CD4-positive, alpha-beta T cell (primary cell): Measurements from ENCODE around the gene MEAF6. TPM values are rescaled to one million over a fixed set of nuclear protein-coding genes. Genes with fewer than 3 reads are reported as not detected.
"Not testable (repeated sequence)": the region's sequence is repeated elsewhere in the genome, so short reads cannot be mapped to it uniquely, and the experiment has no call there.

ENCODE experiments used
- ATAC-seq: fragments of 200-7000 bp; cut with Tn5 transposase; one replicate; pipeline ENCODE4 v1.10.0; 2022; ENCODE audit warnings: mild to moderate bottlenecking; ENCODE audit not compliant: poor library complexity
- CTCF ChIA-PET: fragments of 350-600 bp; sonication (Branson Sonifier 250); formaldehyde crosslinking; loops from one replicate; lab custom pipeline; 2021; ENCODE audit warnings: antibody characterized with exemption, inconsistent platforms; lab: Charles Lee
- POLR2A ChIA-PET: fragments of 350-600 bp; sonication (Branson Sonifier 250); formaldehyde crosslinking; loops from one replicate; lab custom pipeline; 2021; ENCODE audit warnings: antibody characterized with exemption, inconsistent platforms; lab: Charles Lee
- DNase-seq, 14 experiments: peaks; one replicate each; pipeline ENCODE4 v3.0.0-alpha.2; 2013 to 2020; ENCODE audit warnings: mixed read lengths in 2 of 14
- H3K27ac ChIP-seq, 2 donors: one replicate each; pipeline versions ENCODE4 v1.5.1 to v1.7.0; 2013; ENCODE audit warnings: low read length in 2 of 2, low read depth in 1 of 2, mild to moderate bottlenecking in 1 of 2
- H3K27me3 ChIP-seq, 2 experiments: 1 replicate in 1 of 2; 2 replicates in 1 of 2; pipeline versions ENCODE4 v1.6.1 to v1.7.0; 2013; ENCODE audit warnings: low read length in 2 of 2, control low read depth in 1 of 2, mild to moderate bottlenecking in 1 of 2, moderate library complexity in 1 of 2; ENCODE audit not compliant: insufficient read depth in 2 of 2, control insufficient read depth in 1 of 2
- H3K36me3 ChIP-seq: one replicate; pipeline ENCODE4 v1.6.1; 2013; ENCODE audit warnings: low read length, control low read depth; ENCODE audit not compliant: insufficient read depth
- H3K4me1 ChIP-seq: one replicate; pipeline ENCODE4 v1.6.1; 2013; ENCODE audit warnings: low read length, control low read depth; ENCODE audit not compliant: insufficient read depth
- H3K4me3 ChIP-seq: one replicate; pipeline ENCODE4 v1.5.1; 2013; ENCODE audit warnings: mild to moderate bottlenecking, low read length, moderate library complexity
- H3K9me3 ChIP-seq, 2 experiments: 1 replicate in 1 of 2; 2 replicates in 1 of 2; pipeline versions ENCODE4 v1.6.1 to v1.7.0; 2013; ENCODE audit warnings: low read length in 2 of 2, mild to moderate bottlenecking in 2 of 2, control low read depth in 1 of 2, moderate library complexity in 1 of 2; ENCODE audit not compliant: control insufficient read depth in 1 of 2, insufficient read depth in 1 of 2
- H3K27ac Mint-ChIP-seq: one replicate; pipeline ENCODE4 v1.8.0; 2020; ENCODE audit warnings: mixed read lengths
- H3K27me3 Mint-ChIP-seq: one replicate; pipeline ENCODE4 v1.8.0; 2021; ENCODE audit warnings: mixed read lengths
- H3K36me3 Mint-ChIP-seq: one replicate; pipeline ENCODE4 v1.8.0; 2021; ENCODE audit warnings: low read depth, mixed read lengths
- H3K4me1 Mint-ChIP-seq: one replicate; pipeline ENCODE4 v1.8.0; 2021; ENCODE audit warnings: low read depth, mixed read lengths
- H3K4me3 Mint-ChIP-seq: one replicate; pipeline ENCODE4 v1.8.0; 2020; ENCODE audit warnings: mild to moderate bottlenecking, mixed read lengths
- H3K9me3 Mint-ChIP-seq: one replicate; pipeline ENCODE4 v1.8.0; 2020; ENCODE audit warnings: mixed read lengths
- CTCF ChIP-seq: fragments of 200-600 bp; IDR thresholded peaks from one replicate; pipeline ENCODE4 v1.8.0; 2022; ENCODE audit warnings: antibody characterized with exemption, mild to moderate bottlenecking
- intact Hi-C, 2 experiments: fragments of 100-400 bp; cut with DNase I in 1 of 2; cut with micrococcal nuclease in 1 of 2; formaldehyde crosslinking; loops; one replicate each; pipeline versions ENCODE4 v1.15.1 to v1.9.0; 2023 to 2025; cut with DNase I, micrococcal nuclease
- total RNA-seq, 174 experiments: library from RNA in 2 of 174; stranded (reverse) in 2 of 174; gene quantifications; one replicate each; pipeline ENCODE4 v1.2.3 and lab custom pipeline; 2021 to 2026

The MEAF6 gene
- total RNA-seq, 2 experiments from 2014 or later, result 39.0 to 41.5 TPM

- H3K4me3 ChIP-seq, H3K36me3 ChIP-seq, CTCF ChIA-PET, H3K27ac Mint-ChIP-seq, intact Hi-C loops, H3K4me3 Mint-ChIP-seq, ATAC-seq, H3K9me3 Mint-ChIP-seq, DNase-seq, H3K9me3 ChIP-seq, POLR2A ChIA-PET, H3K27me3 Mint-ChIP-seq, H3K27me3 ChIP-seq, H3K27ac ChIP-seq: not testable (repeated sequence)
- Mint-ChIP-seq H3K4me1 (peaks cover 31% of the 10 kb centered on the region), H3K36me3 (peaks cover 24% of the 10 kb centered on the region)
- H3K4me1 ChIP-seq, result peaks cover 15% of the 10 kb centered on the region
These were observed 3.7 kb upstream of the MEAF6 start for GRCh38 chr1:37518241-37518640.

GRCh38 chr1:37517569-37517968 lies 3.0 kb upstream of the MEAF6 start:
- ChIA-PET POLR2A (no interaction called here), CTCF (no interaction called here)
- Histone ChIP-seq H3K4me1 (peaks cover 20% of the 10 kb centered on the region), H3K4me3 (no peak overlapping the region), H3K27ac (no peak overlapping the region), H3K36me3 (no peaks in the 10 kb centered on the region), H3K27me3 (no peaks in the 10 kb centered on the region), H3K9me3 (peaks cover 0 to 2% of the 10 kb centered on the region in 2 experiments)
- TF ChIP-seq CTCF, result no peak
- no peak for ATAC-seq
- DNase-seq, result no peak
- intact Hi-C loops, result no loop called here
- H3K27me3 Mint-ChIP-seq, result no peaks in the 10 kb centered on the region
- H3K36me3 Mint-ChIP-seq, result peaks cover 27% of the 10 kb centered on the region
- peaks cover 35% of the 10 kb centered on the region for H3K4me1 Mint-ChIP-seq
- no peak overlapping the region for H3K27ac Mint-ChIP-seq
- H3K4me3 Mint-ChIP-seq, result peak overlapping the region; percentile 50
- no peaks in the 10 kb centered on the region for H3K9me3 Mint-ChIP-seq

GRCh38 chr1:37515185-37516034 lies 844 bp upstream of the MEAF6 start:
- intact Hi-C loops, result loop anchor here (1.0 to 2.0 kb wide), 5 partner anchors 37 to 167 kb away; partner anchors contain the start of genes GNL2 (in 1 of the 2) and SNIP1 (in 1 of the 2)
- Histone ChIP-seq H3K4me1 (peaks cover 22% of the 10 kb centered on the region), H3K27ac (peak overlapping the region; percentile 79 to 95), H3K36me3 (peaks cover 15% of the 10 kb centered on the region), H3K27me3 (no peaks in the 10 kb centered on the region), H3K9me3 (no peaks in the 10 kb centered on the region), H3K4me3 (peak overlapping the region; percentile 86)
- Mint-ChIP-seq H3K36me3 (peaks cover 39% of the 10 kb centered on the region), H3K4me1 (peaks cover 48% of the 10 kb centered on the region), H3K4me3 (peak overlapping the region; percentile 94), H3K27ac (peak overlapping the region; percentile 95), H3K9me3 (no peaks in the 10 kb centered on the region), H3K27me3 (no peaks in the 10 kb centered on the region)
- POLR2A ChIA-PET, result interaction anchor here (0.8 to 2.4 kb wide), 20 partner anchors 8 to 474 kb away, joined by 3 to 41 read pairs (median 6); partner anchors contain the start of genes C1orf122, CDCA8, GNL2 and MTF1
- CTCF ChIA-PET, result interaction anchor here (0.7 to 3.5 kb wide), 23 partner anchors 9 to 177 kb away, joined by 3 to 28 read pairs (median 7); partner anchors contain the start of genes CDCA8 and GNL2
- no peak for TF ChIP-seq CTCF
- DNase-seq (no peak), ATAC-seq (no peak)
